Breast epithelium (tissue), 3 donors: ENCODE results near the gene CUL9.

Experiments
- POLR2A ChIP-seq: fragments of 450-650 bp; IDR thresholded peaks from one replicate; pipeline ENCODE4 v1.6.1; 2016; ENCODE audit warnings: antibody characterized with exemption, mild to moderate bottlenecking, moderate library complexity
- TF ChIP-seq, protein P1 (sequence below), 3 donors: fragments of 450-650 bp; IDR thresholded peaks; one replicate each; pipeline ENCODE4 v1.5.1; 2016 to 2017; ENCODE audit warnings: antibody characterized with exemption in 3 of 3, mild to moderate bottlenecking in 3 of 3, moderate library complexity in 3 of 3

DNA sequence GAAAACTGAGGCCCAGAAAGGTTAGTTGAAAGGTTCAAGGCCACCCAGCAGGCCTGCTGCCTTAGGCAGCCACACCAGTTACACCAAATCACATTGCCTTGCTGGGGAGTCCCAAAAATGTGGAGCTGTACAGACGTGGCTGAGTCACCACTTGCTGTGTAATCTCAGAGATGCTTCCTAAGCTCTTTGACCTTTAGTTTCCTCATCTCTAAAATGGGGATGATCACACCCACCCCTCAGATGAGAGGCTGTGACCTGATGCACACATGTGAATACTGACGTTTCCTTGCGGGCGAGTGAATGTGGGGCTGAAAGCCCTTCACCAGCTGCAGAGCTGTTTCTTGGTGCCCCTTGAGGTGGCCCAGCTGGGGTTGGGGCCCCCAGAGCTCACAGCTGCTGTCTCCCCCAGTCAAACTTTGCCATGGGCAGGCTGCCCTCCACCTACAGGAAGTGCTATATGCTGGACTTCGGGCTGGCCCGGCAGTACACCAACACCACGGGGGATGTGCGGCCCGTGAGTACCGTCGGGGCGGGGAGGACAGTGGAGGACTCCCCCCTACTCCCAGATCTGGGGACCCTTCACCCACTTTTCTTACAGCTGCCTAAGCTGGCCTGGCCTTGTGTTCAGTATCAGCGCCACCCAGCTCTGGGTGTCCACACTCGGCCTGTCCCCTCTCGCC, 72.3 kb downstream of the CUL9 start:
- TF ChIP-seq POLR2A = no peak
- TF ChIP-seq, protein P1, sequence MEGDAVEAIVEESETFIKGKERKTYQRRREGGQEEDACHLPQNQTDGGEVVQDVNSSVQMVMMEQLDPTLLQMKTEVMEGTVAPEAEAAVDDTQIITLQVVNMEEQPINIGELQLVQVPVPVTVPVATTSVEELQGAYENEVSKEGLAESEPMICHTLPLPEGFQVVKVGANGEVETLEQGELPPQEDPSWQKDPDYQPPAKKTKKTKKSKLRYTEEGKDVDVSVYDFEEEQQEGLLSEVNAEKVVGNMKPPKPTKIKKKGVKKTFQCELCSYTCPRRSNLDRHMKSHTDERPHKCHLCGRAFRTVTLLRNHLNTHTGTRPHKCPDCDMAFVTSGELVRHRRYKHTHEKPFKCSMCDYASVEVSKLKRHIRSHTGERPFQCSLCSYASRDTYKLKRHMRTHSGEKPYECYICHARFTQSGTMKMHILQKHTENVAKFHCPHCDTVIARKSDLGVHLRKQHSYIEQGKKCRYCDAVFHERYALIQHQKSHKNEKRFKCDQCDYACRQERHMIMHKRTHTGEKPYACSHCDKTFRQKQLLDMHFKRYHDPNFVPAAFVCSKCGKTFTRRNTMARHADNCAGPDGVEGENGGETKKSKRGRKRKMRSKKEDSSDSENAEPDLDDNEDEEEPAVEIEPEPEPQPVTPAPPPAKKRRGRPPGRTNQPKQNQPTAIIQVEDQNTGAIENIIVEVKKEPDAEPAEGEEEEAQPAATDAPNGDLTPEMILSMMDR (IDR thresholded peaks at IDR 0.05) = no peak
